AG09309 (cell line): ENCODE data around the gene ZNF474.

ENCODE experiments used
- DNase-seq: peaks from one replicate; pipeline ENCODE4 v3.0.0-alpha.2; 2010; ENCODE audit warnings: low read depth
- H3K4me3 ChIP-seq: 2 replicates; pipeline ENCODE4 v1.5.1; 2011; ENCODE audit warnings: mild to moderate bottlenecking, low read depth, low read length, moderate library complexity; ENCODE audit not compliant: control insufficient read depth
- CTCF ChIP-seq: IDR thresholded peaks from 2 replicates; pipeline ENCODE4 v1.5.1; 2011; ENCODE audit warnings: mild to moderate bottlenecking, low read depth, low read length, inconsistent platforms; ENCODE audit not compliant: insufficient read depth, control insufficient read depth; ENCODE audit errors: missing control alignments

Gene ZNF474

GRCh38 chr5:122105909-122106308, 23.4 kb upstream of the ZNF474 start:
- no peak for TF ChIP-seq CTCF

DNA sequence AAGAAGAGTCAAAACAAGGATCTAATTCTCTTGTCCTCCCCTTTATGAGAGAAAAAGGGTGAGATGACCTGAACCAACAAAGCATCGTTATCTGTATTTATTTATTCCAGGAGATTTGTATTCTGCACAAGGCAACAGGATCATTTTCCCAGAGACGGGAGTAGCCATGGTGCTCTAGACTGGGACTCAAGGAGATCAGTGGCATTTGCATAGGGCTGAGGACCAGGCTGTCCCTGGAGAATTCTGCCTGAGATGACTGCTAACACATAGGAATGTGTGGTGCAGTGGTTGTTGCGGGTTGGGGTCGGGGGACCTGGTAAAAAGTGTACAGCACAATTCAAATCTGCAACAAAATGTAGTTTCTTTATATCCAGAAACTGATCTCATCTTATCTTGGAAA, 22.3 kb upstream of the ZNF474 start:
- no peak for TF ChIP-seq CTCF
- no peak for DNase-seq
- no peak overlapping the region for H3K4me3 ChIP-seq

More at GRCh38 chr5:122105909-122106308, 23.4 kb upstream of the ZNF474 start:
- H3K4me3 ChIP-seq, result no peak overlapping the region
- no peak for DNase-seq

DNA sequence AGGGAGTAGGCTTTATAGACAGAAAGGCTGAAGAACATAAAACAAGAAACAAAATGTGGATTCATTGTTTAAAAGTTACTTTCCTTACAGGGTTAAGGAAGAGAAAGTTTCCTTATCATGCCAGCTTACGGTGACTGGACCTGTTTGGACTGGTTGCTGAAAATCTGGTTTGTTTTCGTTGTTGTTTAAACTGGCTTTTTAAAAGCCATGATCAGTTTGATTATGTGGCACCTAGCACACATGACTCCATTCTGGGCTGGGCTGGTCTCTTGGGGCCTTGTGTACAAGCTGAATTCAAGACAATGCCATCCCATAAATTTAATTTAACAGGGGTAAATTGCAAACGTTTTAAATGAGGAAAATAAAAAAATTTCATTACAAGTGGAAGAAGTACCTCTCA, 18.4 kb upstream of the ZNF474 start:
- no peak for DNase-seq
- H3K4me3 ChIP-seq, result no peak overlapping the region
- TF ChIP-seq CTCF, result no peak

DNA sequence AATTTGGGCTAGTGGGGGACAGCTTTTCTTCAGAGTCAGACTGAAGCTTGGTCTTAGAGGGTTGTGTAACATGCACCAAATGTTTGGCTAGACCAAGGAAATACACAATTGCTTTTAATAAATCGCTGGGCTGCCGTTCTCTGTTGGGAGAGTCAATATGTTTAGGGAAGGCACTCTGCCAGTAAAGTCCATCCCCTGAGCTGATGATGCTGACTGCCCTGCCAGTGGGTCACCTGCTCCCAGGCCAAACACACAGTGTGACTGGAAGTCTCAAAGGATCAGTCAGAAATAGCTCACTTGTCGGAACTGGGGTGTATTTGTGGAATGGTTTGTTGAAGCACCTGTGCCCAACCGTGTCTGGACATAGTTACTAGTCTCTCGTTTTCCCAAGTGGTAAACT, 17.9 kb upstream of the ZNF474 start:
- DNase-seq, result no peak
- TF ChIP-seq CTCF, result no peak
- no peak overlapping the region for H3K4me3 ChIP-seq

DNA sequence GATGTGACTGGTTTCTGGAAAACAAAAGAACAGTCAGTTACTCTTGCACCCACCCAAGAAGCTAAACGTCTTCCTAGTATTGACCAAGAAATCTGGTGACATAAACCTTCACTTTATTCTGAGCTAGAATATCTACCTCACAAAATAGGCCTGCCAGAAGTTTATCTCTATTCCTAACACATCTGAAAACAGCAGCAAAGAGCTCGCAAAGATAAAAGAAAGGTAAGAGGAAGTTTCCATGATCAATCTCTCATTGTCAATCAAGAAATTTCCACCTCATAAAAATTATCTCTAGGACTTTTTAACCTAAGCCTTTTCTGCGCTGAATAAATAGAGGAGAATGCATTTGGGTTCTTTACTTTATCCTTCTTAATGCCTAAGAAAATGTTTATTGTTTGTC, 17.3 kb upstream of the ZNF474 start:
- H3K4me3 ChIP-seq, result no peak overlapping the region
- TF ChIP-seq CTCF, result no peak
- DNase-seq, result no peak

- TF ChIP-seq CTCF, result no peak
- DNase-seq, result no peak
- no peak overlapping the region for H3K4me3 ChIP-seq
Observed at GRCh38 chr5:122112733-122113558, 16.4 kb upstream of the ZNF474 start.

DNA sequence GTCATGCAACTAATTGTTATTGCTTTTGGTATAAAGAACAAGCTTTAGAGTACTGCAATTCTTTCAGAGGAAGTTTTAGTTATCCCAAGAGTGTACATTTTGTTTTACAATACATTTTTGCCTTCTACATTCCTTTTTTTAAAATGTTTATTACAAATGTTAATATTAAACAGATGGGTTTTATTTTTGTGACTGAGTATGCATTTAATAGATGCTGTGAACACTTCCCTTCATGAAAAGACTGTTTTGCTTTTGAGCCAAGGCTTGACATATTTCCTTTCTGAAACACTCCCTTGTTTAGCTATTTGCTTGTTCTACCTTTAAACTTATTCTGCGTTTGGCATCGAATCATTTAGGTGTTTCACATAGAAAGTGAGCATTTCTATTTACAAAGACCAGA, 14.8 kb upstream of the ZNF474 start:
- H3K4me3 ChIP-seq, result no peak overlapping the region
- no peak for DNase-seq
- no peak for TF ChIP-seq CTCF
